KBM-7 (cell line): ENCODE data around the gene PHLDB2.

Experiments
- DNase-seq: peaks from one replicate; pipeline ENCODE4 v3.0.0-alpha.2; 2015
- in situ Hi-C: fragments of 300-500 bp; cut with MboI; formaldehyde crosslinking; loops from 2 replicates; pipeline ENCODE4 v1.14.3; 2020; ENCODE audit warnings: low sequenced_read_pairs, low pct_unique_long_range_greater_than_20kb, mixed read lengths

The PHLDB2 gene

GRCh38 chr3:111972891-111973290, 113.8 kb downstream of the PHLDB2 start:
- in situ Hi-C loops: loop anchor here (25.0 kb wide), 1 partner anchor 261 kb away; no protein-coding TSS in a partner anchor
- DNase-seq: no peak

- no peak for DNase-seq
- in situ Hi-C loops: no loop called here
Observed at GRCh38 chr3:111975131-111975530, 116.1 kb downstream of the PHLDB2 start.

GRCh38 chr3:111976254-111976653, 117.2 kb downstream of the PHLDB2 start:
- no peak for DNase-seq
- in situ Hi-C loops: no loop called here

GRCh38 chr3:111978583-111979433, 119.7 kb downstream of the PHLDB2 start, which contains the start of gene ABHD10:
Gene ABHD10, plus strand, starts transcription at chr3:111979026. Its CDS starts 36 bp downstream, at chr3:111979062.
- in situ Hi-C loops: no loop called here

GRCh38 chr3:111979434-111980038, 120.5 kb downstream of the PHLDB2 start:
- in situ Hi-C loops: no loop called here
- peak; percentile 74 for DNase-seq

More at GRCh38 chr3:111978583-111979433, 119.7 kb downstream of the PHLDB2 start, which contains the start of gene ABHD10:
- peak; percentile 91 for DNase-seq

- in situ Hi-C loops: no loop called here
- DNase-seq: no peak
Observed at GRCh38 chr3:111980716-111981456, 121.8 kb downstream of the PHLDB2 start.

- DNase-seq: no peak
- in situ Hi-C loops: no loop called here
Observed at GRCh38 chr3:111981457-111981763, 122.3 kb downstream of the PHLDB2 start.

- no peak for DNase-seq
- in situ Hi-C loops: no loop called here
Observed at GRCh38 chr3:111984636-111985298, 125.7 kb downstream of the PHLDB2 start.

GRCh38 chr3:111986800-111987199, 127.7 kb downstream of the PHLDB2 start:
- in situ Hi-C loops: no loop called here
- no peak for DNase-seq

GRCh38 chr3:111989061-111989678, 130.1 kb downstream of the PHLDB2 start:
- in situ Hi-C loops: no loop called here
- DNase-seq: peak; percentile 48

GRCh38 chr3:111993038-111993437, 134.0 kb downstream of the PHLDB2 start:
- in situ Hi-C loops: no loop called here

GRCh38 chr3:111998636-111999483, 139.8 kb downstream of the PHLDB2 start, which contains the start of gene TAGLN3:
Gene TAGLN3, plus strand, starts transcription at chr3:111998922. Its CDS starts 501 bp downstream, at chr3:111999423.
- DNase-seq: no peak
- in situ Hi-C loops: no loop called here

More at GRCh38 chr3:111993038-111993437, 134.0 kb downstream of the PHLDB2 start:
- no peak for DNase-seq

GRCh38 chr3:111999484-112000324, 140.6 kb downstream of the PHLDB2 start:
- in situ Hi-C loops: no loop called here
- DNase-seq: no peak

GRCh38 chr3:112000367-112000771, 141.3 kb downstream of the PHLDB2 start:
- in situ Hi-C loops: no loop called here
- DNase-seq: no peak

GRCh38 chr3:112000966-112001365, 141.9 kb downstream of the PHLDB2 start:
- in situ Hi-C loops: no loop called here

GRCh38 chr3:112001526-112001925, 142.5 kb downstream of the PHLDB2 start:
- in situ Hi-C loops: no loop called here
- no peak for DNase-seq

More at GRCh38 chr3:112000966-112001365, 141.9 kb downstream of the PHLDB2 start:
- no peak for DNase-seq
